WI38 (cell line): ENCODE measurements around the gene GRID2.

Experiments used
- H3K4me3 ChIP-seq: 2 replicates; pipeline ENCODE4 v1.5.1; 2011; ENCODE audit warnings: low read depth, mild to moderate bottlenecking, control low read depth, low read length
- CTCF ChIP-seq: IDR thresholded peaks from 2 replicates; pipeline ENCODE4 v1.5.1; 2012; ENCODE audit warnings: low read depth, mild to moderate bottlenecking, control low read depth, low read length

GRID2 gene

GRCh38 chr4:93030670-93031069 lies 726.9 kb downstream of the GRID2 start:
- no peak overlapping the region for H3K4me3 ChIP-seq
- TF ChIP-seq CTCF, result no peak

- H3K4me3 ChIP-seq, result no peak overlapping the region
- no peak for TF ChIP-seq CTCF
Measured at GRCh38 chr4:93031431-93032098, 727.8 kb downstream of the GRID2 start.

GRCh38 chr4:93042746-93043145 lies 739.0 kb downstream of the GRID2 start:
- no peak overlapping the region for H3K4me3 ChIP-seq

GRCh38 chr4:93053140-93053539 lies 749.4 kb downstream of the GRID2 start:
- no peak for TF ChIP-seq CTCF

More at GRCh38 chr4:93042746-93043145, 739.0 kb downstream of the GRID2 start:
- no peak for TF ChIP-seq CTCF

GRCh38 chr4:93061826-93062225 lies 758.1 kb downstream of the GRID2 start:
- no peak for TF ChIP-seq CTCF
- H3K4me3 ChIP-seq, result no peak overlapping the region

More at GRCh38 chr4:93053140-93053539, 749.4 kb downstream of the GRID2 start:
- no peak overlapping the region for H3K4me3 ChIP-seq

- no peak for TF ChIP-seq CTCF
- H3K4me3 ChIP-seq, result no peak overlapping the region
Measured at GRCh38 chr4:93063325-93063724, 759.6 kb downstream of the GRID2 start.

- H3K4me3 ChIP-seq, result no peak overlapping the region
- no peak for TF ChIP-seq CTCF
Measured at GRCh38 chr4:93065790-93066189, 762.0 kb downstream of the GRID2 start.
